Sigmoid colon (tissue), 7 donors: ENCODE measurements around the gene CCDC142. TPM values are rescaled to one million over a fixed set of nuclear protein-coding genes. Genes with fewer than 3 reads are reported as not detected.

Experiments
- DNase-seq: peaks from one replicate; pipeline ENCODE4 v3.0.0-alpha.2; 2019
- H3K27ac ChIP-seq, 4 donors: fragments of 200-600 bp; sonication (generic); one replicate each; pipeline ENCODE4 v1.5.1; 2016 to 2019; ENCODE audit warnings: mild to moderate bottlenecking in 1 of 4
- H3K27me3 ChIP-seq, 3 donors: fragments of 200-600 bp; sonication (generic); one replicate each; pipeline ENCODE4 v1.5.1; 2019; ENCODE audit warnings: mild to moderate bottlenecking in 1 of 3
- H3K36me3 ChIP-seq, 4 donors: fragments of 200-600 bp; sonication (generic); one replicate each; pipeline ENCODE4 v1.5.1; 2016 to 2019
- H3K4me1 ChIP-seq, 4 donors: fragments of 200-600 bp; sonication (generic); one replicate each; pipeline ENCODE4 v1.5.1; 2017 to 2019
- H3K4me3 ChIP-seq, 4 donors: fragments of 200-600 bp; sonication (generic); one replicate each; pipeline ENCODE4 v1.5.1; 2017 to 2019; ENCODE audit warnings: mild to moderate bottlenecking in 2 of 4, moderate library complexity in 1 of 4
- H3K9me3 ChIP-seq, 4 donors: fragments of 200-600 bp in 3 of 4; sonication (generic) in 3 of 4; one replicate each; pipeline versions ENCODE4 v1.5.1 to v1.6.1; 2013 to 2019
- EP300 ChIP-seq, 4 donors: sonication (generic); formaldehyde crosslinking; IDR thresholded peaks; one replicate each; pipeline ENCODE4 v1.6.1; 2017; ENCODE audit warnings: antibody characterized with exemption in 4 of 4
- POLR2A ChIP-seq, 2 donors: fragments of 450-650 bp; IDR thresholded peaks; one replicate each; pipeline ENCODE4 v1.6.1; 2016; ENCODE audit warnings: antibody characterized with exemption in 2 of 2, mild to moderate bottlenecking in 2 of 2, moderate library complexity in 2 of 2
- POLR2AphosphoS5 ChIP-seq, 4 donors: sonication (generic); formaldehyde crosslinking; IDR thresholded peaks; one replicate each; pipeline ENCODE4 v1.6.1; 2017; ENCODE audit warnings: antibody characterized with exemption in 4 of 4
- WGBS, 2 donors: extraction: QIAGEN DNeasy Blood & Tissue Kit; methylation state at CpG; one replicate each; pipeline ENCODE4 v1.1.7; 2013; 5-methylcytosine and 5-hydroxymethylcytosine counted together
- intact Hi-C: fragments of 100-400 bp; cut with DNase I; formaldehyde crosslinking; loops from one replicate; pipeline ENCODE4 v1.15.1; 2023
- polyA plus RNA-seq, 3 donors: library from polyadenylated mRNA; stranded (reverse); fragments of 200-250 nt; gene quantifications; one replicate each; pipeline ENCODE4 v1.2.3, GENCODE V29; 2013
- total RNA-seq, 4 donors: library from RNA; depleted of rRNA; stranded (reverse); fragments of >200 nt; gene quantifications; one replicate each; pipeline ENCODE4 v1.1.0, GENCODE V29; 2016
- TF ChIP-seq, protein P1 (sequence below), 4 experiments: fragments of 450-650 bp in 3 of 4; fragments of 200-600 bp in 1 of 4; IDR thresholded peaks; one replicate each; pipeline ENCODE4 v1.5.1; 2016 to 2019; ENCODE audit warnings: antibody characterized with exemption in 4 of 4, mild to moderate bottlenecking in 3 of 4, moderate library complexity in 2 of 4
- donor health status: healthy with polysubstance abuse.
- donor health status: Bipolar disorder and iron deficiency.
- donor health status: healthy.

CCDC142 gene
- total and polyA plus RNA-seq, 7 donors = 1.8 to 20.9 (median 16.4) TPM

DNA sequence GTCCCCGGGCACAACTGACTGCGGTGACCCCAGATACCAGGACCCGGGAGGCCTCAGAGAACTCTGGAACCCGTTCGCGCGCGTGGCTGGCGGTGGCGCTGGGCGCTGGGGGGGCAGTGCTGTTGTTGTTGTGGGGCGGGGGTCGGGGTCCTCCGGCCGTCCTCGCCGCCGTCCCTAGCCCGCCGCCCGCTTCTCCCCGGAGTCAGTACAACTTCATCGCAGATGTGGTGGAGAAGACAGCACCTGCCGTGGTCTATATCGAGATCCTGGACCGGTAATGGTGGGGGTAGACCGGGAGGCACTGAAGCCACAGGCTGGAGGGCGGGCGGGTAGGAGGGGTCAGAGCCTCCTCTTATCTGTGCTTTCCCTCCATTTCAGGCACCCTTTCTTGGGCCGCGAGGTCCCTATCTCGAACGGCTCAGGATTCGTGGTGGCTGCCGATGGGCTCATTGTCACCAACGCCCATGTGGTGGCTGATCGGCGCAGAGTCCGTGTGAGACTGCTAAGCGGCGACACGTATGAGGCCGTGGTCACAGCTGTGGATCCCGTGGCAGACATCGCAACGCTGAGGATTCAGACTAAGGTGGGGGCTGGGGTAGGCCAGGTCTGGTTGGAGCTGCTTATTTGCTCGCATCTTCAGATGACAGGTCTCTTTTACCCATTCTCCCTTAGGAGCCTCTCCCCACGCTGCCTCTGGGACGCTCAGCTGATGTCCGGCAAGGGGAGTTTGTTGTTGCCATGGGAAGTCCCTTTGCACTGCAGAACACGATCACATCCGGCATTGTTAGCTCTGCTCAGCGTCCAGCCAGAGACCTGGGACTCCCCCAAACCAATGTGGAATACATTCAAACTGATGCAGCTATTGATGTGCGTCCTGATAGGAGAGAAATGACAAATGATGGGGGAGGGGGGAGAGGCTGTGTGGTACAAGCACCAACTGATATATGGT lies 47.7 kb upstream of the CCDC142 start:
- H3K9me3 ChIP-seq = no peaks in the 10 kb centered on the region
- peak overlapping the region; percentile 72 to 96 (median 84) for H3K4me3 ChIP-seq
- TF ChIP-seq POLR2AphosphoS5 (IDR thresholded peaks at IDR 0.05) = peak in 1 of 4 donors; percentile 7
- TF ChIP-seq EP300 (IDR thresholded peaks at IDR 0.05) = no peak
- TF ChIP-seq, protein P1, sequence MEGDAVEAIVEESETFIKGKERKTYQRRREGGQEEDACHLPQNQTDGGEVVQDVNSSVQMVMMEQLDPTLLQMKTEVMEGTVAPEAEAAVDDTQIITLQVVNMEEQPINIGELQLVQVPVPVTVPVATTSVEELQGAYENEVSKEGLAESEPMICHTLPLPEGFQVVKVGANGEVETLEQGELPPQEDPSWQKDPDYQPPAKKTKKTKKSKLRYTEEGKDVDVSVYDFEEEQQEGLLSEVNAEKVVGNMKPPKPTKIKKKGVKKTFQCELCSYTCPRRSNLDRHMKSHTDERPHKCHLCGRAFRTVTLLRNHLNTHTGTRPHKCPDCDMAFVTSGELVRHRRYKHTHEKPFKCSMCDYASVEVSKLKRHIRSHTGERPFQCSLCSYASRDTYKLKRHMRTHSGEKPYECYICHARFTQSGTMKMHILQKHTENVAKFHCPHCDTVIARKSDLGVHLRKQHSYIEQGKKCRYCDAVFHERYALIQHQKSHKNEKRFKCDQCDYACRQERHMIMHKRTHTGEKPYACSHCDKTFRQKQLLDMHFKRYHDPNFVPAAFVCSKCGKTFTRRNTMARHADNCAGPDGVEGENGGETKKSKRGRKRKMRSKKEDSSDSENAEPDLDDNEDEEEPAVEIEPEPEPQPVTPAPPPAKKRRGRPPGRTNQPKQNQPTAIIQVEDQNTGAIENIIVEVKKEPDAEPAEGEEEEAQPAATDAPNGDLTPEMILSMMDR (IDR thresholded peaks at IDR 0.05) = no peak
- TF ChIP-seq POLR2A (IDR thresholded peaks at IDR 0.05) = no peak
- DNase-seq = no peak
- peaks cover 22 to 42% (median 32%) of the 10 kb centered on the region in 4 donors for H3K36me3 ChIP-seq
- H3K27ac ChIP-seq = peak overlapping the region; percentile 84 to 92 (median 89)
- H3K4me1 ChIP-seq = peaks cover 0 to 34% (median 24%) of the 10 kb centered on the region in 4 donors
- no peaks in the 10 kb centered on the region for H3K27me3 ChIP-seq
- intact Hi-C loops = loop anchor here (2.0 kb wide), 1 partner anchor 18 kb away; no protein-coding TSS in a partner anchor
- 2 to 3% methylated on average over 54 of the region's 54 CpGs for WGBS, 2 donors

DNA sequence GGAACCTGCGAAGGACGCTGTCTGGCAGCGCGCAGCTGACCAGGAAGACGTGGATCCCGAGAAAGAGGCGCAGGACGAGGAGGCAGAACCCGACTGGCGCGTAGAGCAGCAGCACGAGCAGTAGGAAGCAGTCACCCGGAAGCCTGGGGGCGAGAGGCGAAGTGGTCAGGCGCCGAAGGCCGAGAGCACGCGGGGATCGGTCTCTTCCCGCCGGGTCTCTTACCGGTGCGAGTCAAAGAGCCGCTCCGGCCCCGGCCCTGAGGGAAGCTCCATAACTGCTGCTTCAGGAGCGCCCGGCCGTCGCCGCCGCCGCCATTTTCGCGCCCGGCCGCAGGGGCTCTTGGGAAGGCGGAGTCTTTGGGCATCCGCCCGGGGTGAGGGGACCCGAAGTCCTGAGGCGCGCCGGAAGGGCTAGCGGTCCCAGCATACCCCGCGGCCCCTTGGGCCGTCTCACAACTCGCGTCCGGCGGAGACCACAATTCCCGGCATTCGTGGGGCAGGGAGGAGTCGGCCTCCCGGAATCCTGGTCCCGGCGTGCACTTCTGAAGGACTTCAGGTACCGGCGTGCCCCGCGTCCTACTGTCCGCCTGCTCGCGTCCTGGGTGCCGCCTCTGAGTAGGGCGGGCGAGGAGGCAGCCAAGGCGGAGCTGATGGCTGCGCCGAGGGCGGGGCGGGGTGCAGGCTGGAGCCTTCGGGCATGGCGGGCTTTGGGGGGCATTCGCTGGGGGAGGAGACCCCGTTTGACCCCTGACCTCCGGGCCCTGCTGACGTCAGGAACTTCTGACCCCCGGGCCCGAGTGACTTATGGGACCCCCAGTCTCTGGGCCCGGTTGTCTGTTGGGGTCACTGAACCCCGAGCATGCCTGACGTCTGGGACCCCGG lies 46.8 kb upstream of the CCDC142 start, which contains the start of the genes AUP1 and HTRA2:
AUP1 (minus strand) TSS at position 350 of the 882 bp plus-strand sequence; CDS start at position 273, 77 bp downstream.
HTRA2 (plus strand) TSS at position 577 of the 882 bp plus-strand sequence; CDS start at position 651, 74 bp downstream.
- WGBS, 2 donors = 0% methylated on average over 87 of the region's 87 CpGs
- peak within 1 kb of the TSS; percentile 72 to 96 (median 84) for H3K4me3 ChIP-seq
- peaks cover 0 to 34% (median 24%) of the 10 kb centered on the region in 4 donors for H3K4me1 ChIP-seq
- H3K27me3 ChIP-seq = no peaks in the 10 kb centered on the region
- H3K27ac ChIP-seq = peak within 1 kb of the TSS; percentile 84 to 92 (median 89)
- peak; percentile 99 for DNase-seq
- no peaks in the 10 kb centered on the region for H3K9me3 ChIP-seq
- TF ChIP-seq POLR2AphosphoS5 (IDR thresholded peaks at IDR 0.05) (peak; percentile 65 to 94 (median 92)), POLR2A (IDR thresholded peaks at IDR 0.05) (peak; percentile 81 to 89), EP300 (IDR thresholded peaks at IDR 0.05) (peak in 2 of 4 donors; percentile 22 to 59)
- TF ChIP-seq, protein P1 (IDR thresholded peaks at IDR 0.05) = no peak
- peaks cover 22 to 43% (median 32%) of the 10 kb centered on the region in 4 donors for H3K36me3 ChIP-seq
- intact Hi-C loops = loop anchor here (1.0 to 5.0 kb wide), 5 partner anchors 19 to 58 kb away; partner anchors contain the start of genes DOK1, PCGF1 and TTC31

DNA sequence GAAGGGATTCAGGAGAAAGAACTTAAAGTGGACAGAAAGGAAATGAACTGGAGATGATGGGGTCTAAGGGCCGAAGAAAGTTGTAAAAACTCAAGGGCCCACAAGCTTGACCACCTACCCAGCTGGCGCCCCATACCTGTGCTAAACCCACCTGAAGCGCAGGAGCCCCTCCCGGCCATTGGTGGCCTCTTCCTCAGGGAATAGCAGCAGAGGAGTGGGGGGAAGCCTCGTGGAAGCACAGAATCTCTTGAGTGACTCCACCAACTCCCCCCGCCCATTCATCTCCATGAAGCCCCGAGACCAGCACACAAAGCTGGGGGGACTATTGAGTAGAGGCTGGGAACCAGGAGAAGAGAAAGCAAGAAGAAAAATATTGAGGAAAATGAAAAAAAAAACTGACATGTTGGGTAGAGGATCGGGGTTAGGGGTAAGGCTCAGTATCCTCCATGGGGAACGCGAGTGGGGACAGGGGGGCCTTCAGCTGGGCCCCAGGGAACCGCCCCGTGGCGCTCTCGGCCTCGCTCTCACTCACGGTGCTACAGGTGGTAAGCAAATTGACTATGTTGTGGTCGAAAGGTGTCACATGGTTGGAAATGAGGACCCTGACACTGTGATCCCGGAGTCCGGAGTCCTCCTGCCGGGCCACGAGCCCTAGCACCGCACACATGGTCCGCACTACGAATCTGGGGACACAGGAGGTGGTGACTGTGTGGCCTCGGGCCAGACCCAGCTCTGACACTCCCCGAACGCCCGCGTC lies 46.0 kb upstream of the CCDC142 start:
- no peak for TF ChIP-seq POLR2AphosphoS5 (IDR thresholded peaks at IDR 0.05)
- TF ChIP-seq EP300 (IDR thresholded peaks at IDR 0.05) = no peak
- no peak for DNase-seq
- 12 to 16% methylated on average over 29 of the region's 29 CpGs for WGBS, 2 donors
- peak overlapping the region; percentile 84 to 92 (median 89) for H3K27ac ChIP-seq
- no peaks in the 10 kb centered on the region for H3K9me3 ChIP-seq
- H3K4me3 ChIP-seq = peak overlapping the region; percentile 72 to 96 (median 84)
- peaks cover 22 to 42% (median 32%) of the 10 kb centered on the region in 4 donors for H3K36me3 ChIP-seq
- intact Hi-C loops = loop anchor here (1.0 to 5.0 kb wide), 4 partner anchors 21 to 59 kb away; partner anchors contain the start of genes DOK1, PCGF1 and TTC31
- peaks cover 0 to 34% (median 24%) of the 10 kb centered on the region in 4 donors for H3K4me1 ChIP-seq
- no peaks in the 10 kb centered on the region for H3K27me3 ChIP-seq

DNA sequence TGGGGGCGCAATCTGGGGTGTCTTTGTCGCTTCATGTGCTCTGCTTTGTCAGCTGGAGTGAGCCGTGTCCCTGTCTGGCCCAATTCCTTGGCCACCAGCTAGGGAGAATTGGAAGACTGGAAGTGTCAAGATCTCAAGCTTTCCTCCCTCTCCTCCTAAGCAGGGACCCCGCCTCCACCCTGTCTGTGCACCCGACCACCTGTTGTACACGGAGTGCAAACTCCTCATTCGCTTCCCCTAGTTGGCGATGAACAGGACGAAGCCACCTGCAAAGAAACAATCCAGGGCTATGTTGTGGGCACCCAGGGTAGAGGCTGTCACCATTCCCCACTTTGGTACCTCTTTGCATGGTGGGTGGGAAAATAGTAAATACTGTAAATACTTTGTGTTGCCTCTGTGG lies 44.9 kb upstream of the CCDC142 start:
- intact Hi-C loops = loop anchor here (2.0 to 5.0 kb wide), 2 partner anchors 27 to 60 kb away; partner anchors contain the start of gene DOK1
- Histone ChIP-seq H3K27me3 (no peaks in the 10 kb centered on the region), H3K36me3 (peaks cover 22 to 32% (median 25%) of the 10 kb centered on the region in 4 donors), H3K4me1 (peaks cover 0 to 34% (median 24%) of the 10 kb centered on the region in 4 donors), H3K9me3 (no peaks in the 10 kb centered on the region), H3K4me3 (no peak overlapping the region), H3K27ac (no peak overlapping the region)
- no peak for DNase-seq
- WGBS, 2 donors = 94% methylated on average over 9 of the region's 9 CpGs
- TF ChIP-seq POLR2AphosphoS5 (IDR thresholded peaks at IDR 0.05) = no peak
- TF ChIP-seq, protein P1 (IDR thresholded peaks at IDR 0.05) = no peak
- no peak for TF ChIP-seq POLR2A (IDR thresholded peaks at IDR 0.05)
